Ovary (tissue), 3 donors: Measurements from ENCODE around the gene KLHL30.

Experiments
- CTCF ChIP-seq, 3 donors: fragments of 450-650 bp in 2 of 3; fragments of 200-600 bp in 1 of 3; IDR thresholded peaks; one replicate each; pipeline versions ENCODE4 v1.5.1 to v1.8.0; 2016 to 2022; ENCODE audit warnings: antibody characterized with exemption in 3 of 3, mild to moderate bottlenecking in 1 of 3
- POLR2A ChIP-seq: fragments of 450-650 bp; IDR thresholded peaks from one replicate; pipeline ENCODE4 v1.6.1; 2017; ENCODE audit warnings: antibody characterized with exemption, mild to moderate bottlenecking, moderate library complexity
- donor health status: DM: no; HTN: no; CAD: no.

GRCh38 chr2:238123991-238124470 is 14.4 kb upstream of the KLHL30 start:
- TF ChIP-seq CTCF (IDR thresholded peaks at IDR 0.05) (no peak), POLR2A (no peak)
